ENCODE measurements around the gene MMGT1. TPM values are rescaled to one million over a fixed set of nuclear protein-coding genes. Genes with fewer than 3 reads are reported as not detected.

MMGT1 gene
- total and polyA plus RNA-seq, 8 donors = 1.4 to 15.6 (median 10.0) TPM

GRCh38 chrX:135984256-135984655, 10.5 kb upstream of the MMGT1 start:
- no peak for TF ChIP-seq CTCF (IDR thresholded peaks at IDR 0.05)
- H3K36me3 ChIP-seq = no peaks in the 10 kb centered on the region
- peaks cover 0 to 4% (median 0%) of the 10 kb centered on the region in 3 donors for H3K4me1 ChIP-seq
- FAIRE-seq = no peak
- no peak overlapping the region for H3K27ac ChIP-seq
- no peaks in the 10 kb centered on the region for H3K9me3 ChIP-seq
- WGBS, 2 donors = 31 to 60% methylated on average over 2 of the region's 2 CpGs
- DNase-seq = no peak
- H3K27me3 ChIP-seq = peaks cover 0 to 3% (median 0%) of the 10 kb centered on the region in 4 donors
- no peak for ATAC-seq
- H3K4me3 ChIP-seq = peak overlapping the region in 1 of 4 donors; percentile 62
- intact Hi-C loops (cut with DNase I) = no loop called here

GRCh38 chrX:135982860-135983259, 9.1 kb upstream of the MMGT1 start:
- WGBS, 2 donors = 57 to 69% methylated on average over 1 of the region's 1 CpG
- ATAC-seq (no peak), DNase-seq (no peak), FAIRE-seq (no peak)
- peaks cover 0 to 4% (median 0%) of the 10 kb centered on the region in 3 donors for H3K4me1 ChIP-seq
- H3K27me3 ChIP-seq = peaks cover 0 to 3% (median 0%) of the 10 kb centered on the region in 4 donors
- no peak overlapping the region for H3K27ac ChIP-seq
- no peak overlapping the region for H3K4me3 ChIP-seq
- no peak for TF ChIP-seq CTCF (IDR thresholded peaks at IDR 0.05)
- intact Hi-C loops (cut with DNase I) = no loop called here
- H3K9me3 ChIP-seq = no peaks in the 10 kb centered on the region
- H3K36me3 ChIP-seq = no peaks in the 10 kb centered on the region

GRCh38 chrX:135981668-135982067, 7.9 kb upstream of the MMGT1 start:
- intact Hi-C loops (cut with DNase I) = no loop called here
- Histone ChIP-seq H3K27me3 (peaks cover 0 to 3% (median 0%) of the 10 kb centered on the region in 4 donors), H3K36me3 (no peaks in the 10 kb centered on the region), H3K4me3 (no peak overlapping the region), H3K27ac (no peak overlapping the region), H3K4me1 (peaks cover 0 to 4% (median 0%) of the 10 kb centered on the region in 3 donors), H3K9me3 (no peaks in the 10 kb centered on the region)
- no peak for TF ChIP-seq CTCF (IDR thresholded peaks at IDR 0.05)
- DNase-seq (no peak), ATAC-seq (no peak), FAIRE-seq (no peak)

GRCh38 chrX:135981010-135981409, 7.2 kb upstream of the MMGT1 start:
- intact Hi-C loops (cut with DNase I) = no loop called here
- Histone ChIP-seq H3K4me1 (peaks cover 0 to 4% (median 0%) of the 10 kb centered on the region in 3 donors), H3K27me3 (peaks cover 0 to 3% (median 0%) of the 10 kb centered on the region in 4 donors), H3K36me3 (no peaks in the 10 kb centered on the region), H3K4me3 (no peak overlapping the region), H3K9me3 (no peaks in the 10 kb centered on the region), H3K27ac (no peak overlapping the region)
- no peak for DNase-seq
- no peak for TF ChIP-seq CTCF (IDR thresholded peaks at IDR 0.05)
- ATAC-seq = no peak
- FAIRE-seq = no peak
- 63 to 77% methylated on average over 5 of the region's 5 CpGs for WGBS, 2 donors

GRCh38 chrX:135977611-135978010, 3.8 kb upstream of the MMGT1 start:
- Histone ChIP-seq H3K27ac (no peak overlapping the region), H3K9me3 (no peaks in the 10 kb centered on the region), H3K27me3 (peaks cover 0 to 3% (median 0%) of the 10 kb centered on the region in 4 donors), H3K4me3 (no peak overlapping the region), H3K4me1 (peaks cover 0 to 2% (median 0%) of the 10 kb centered on the region in 3 donors), H3K36me3 (no peaks in the 10 kb centered on the region)
- DNase-seq = no peak
- 59 to 77% methylated on average over 4 of the region's 4 CpGs for WGBS, 2 donors
- TF ChIP-seq CTCF (IDR thresholded peaks at IDR 0.05) = no peak
- intact Hi-C loops (cut with DNase I) = no loop called here
- no peak for FAIRE-seq
- ATAC-seq = no peak
